Measurements from ENCODE around the gene MRPL42.

- TF ChIP-seq CTCF (optimal IDR thresholded peaks at IDR 0.05 in 1 of 3, IDR thresholded peaks at IDR 0.05 in 1 of 3, conservative IDR thresholded peaks at IDR 0.05 in 1 of 3; ENCODE audit: extremely low read depth in 1 of 3, insufficient read depth in 2 of 3, low read length in 3 of 3) (no peak), EZH2 (IDR thresholded peaks at IDR 0.05; ENCODE audit: low read length) (no peak)
These were observed 54.1 kb downstream of the MRPL42 start for GRCh38 chr12:93521225-93522080.

Measured in keratinocyte (primary cell).